NT2/D1 (cell line): ENCODE measurements around the gene AHSP.

Experiments used
- SUZ12 ChIP-seq: IDR thresholded peaks from 2 replicates; pipeline ENCODE4 v1.6.1; 2011; ENCODE audit not compliant: insufficient read length, insufficient read depth; ENCODE audit errors: extremely low read depth
- YY1 ChIP-seq: IDR thresholded peaks from 2 replicates; pipeline ENCODE4 v1.6.1; 2011; ENCODE audit not compliant: insufficient read length, insufficient read depth

GRCh38 chr16:31530405-31530804 is 2.7 kb downstream of the AHSP start:
- TF ChIP-seq YY1 (no peak), SUZ12 (no peak)
